Activated T-cell treated with anti-CD3 and anti-CD28 coated beads for 48 hours (primary cell): Measurements from ENCODE around the gene TTLL12.

ENCODE experiments used
- DNase-seq: peaks from one replicate; pipeline ENCODE4 v3.0.0-alpha.2; 2020; ENCODE audit warnings: low read depth

The TTLL12 gene

GRCh38 chr22:43213962-43214361, 27.0 kb upstream of the TTLL12 start:
- no peak for DNase-seq

- no peak for DNase-seq
These were observed 26.1 kb upstream of the TTLL12 start for GRCh38 chr22:43213051-43213450.

GRCh38 chr22:43212434-43212952, 25.6 kb upstream of the TTLL12 start:
- no peak for DNase-seq

GRCh38 chr22:43211941-43212433, 25.1 kb upstream of the TTLL12 start:
- no peak for DNase-seq

GRCh38 chr22:43210631-43211515, 23.9 kb upstream of the TTLL12 start:
- DNase-seq = no peak

GRCh38 chr22:43209971-43210370, 23.0 kb upstream of the TTLL12 start:
- no peak for DNase-seq

- no peak for DNase-seq
These were observed 22.6 kb upstream of the TTLL12 start for GRCh38 chr22:43209523-43209890.

GRCh38 chr22:43208703-43209522, 22.0 kb upstream of the TTLL12 start:
- no peak for DNase-seq

GRCh38 chr22:43207849-43208702, 21.1 kb upstream of the TTLL12 start:
- DNase-seq = no peak

GRCh38 chr22:43207386-43207785, 20.5 kb upstream of the TTLL12 start:
- DNase-seq = no peak

- no peak for DNase-seq
These were observed 19.7 kb upstream of the TTLL12 start for GRCh38 chr22:43206509-43207161.

GRCh38 chr22:43205748-43206508, 19.0 kb upstream of the TTLL12 start:
- DNase-seq = no peak

- DNase-seq = no peak
These were observed 18.3 kb upstream of the TTLL12 start for GRCh38 chr22:43205261-43205691.

- no peak for DNase-seq
These were observed 16.6 kb upstream of the TTLL12 start for GRCh38 chr22:43203471-43203981.

GRCh38 chr22:43202756-43203410, 15.9 kb upstream of the TTLL12 start:
- no peak for DNase-seq

GRCh38 chr22:43202326-43202725, 15.4 kb upstream of the TTLL12 start:
- no peak for DNase-seq

GRCh38 chr22:43201486-43202219, 14.7 kb upstream of the TTLL12 start:
- DNase-seq = no peak

- no peak for DNase-seq
These were observed 13.6 kb upstream of the TTLL12 start for GRCh38 chr22:43200555-43200954.

- DNase-seq = no peak
These were observed 13.1 kb upstream of the TTLL12 start for GRCh38 chr22:43200031-43200430.
